SK-N-SH treated with all-trans-retinoic acid at 6 μM for 48 hours (cell line): Measurements from ENCODE around the gene KIFAP3.

Source experiments
- ARNTL ChIP-seq: fragments of 450-650 bp; formaldehyde crosslinking; IDR thresholded peaks from 2 replicates; pipeline ENCODE4 v1.5.0; 2020; ENCODE audit warnings: low read depth, mild to moderate bottlenecking, moderate library complexity, borderline replicate concordance
- BACH2 ChIP-seq: fragments of 250-450 bp; sonication (Bioruptor Pico); IDR thresholded peaks from 2 replicates; pipeline ENCODE4 v1.9.0; 2021; ENCODE audit warnings: mild to moderate bottlenecking, borderline replicate concordance
- ISL1 ChIP-seq: fragments of 250-450 bp; sonication (Bioruptor Pico); IDR thresholded peaks from 2 replicates; pipeline ENCODE4 v2.1.2; 2022; ENCODE audit warnings: mild to moderate bottlenecking, moderate library complexity
- OSR1 ChIP-seq: fragments of 250-450 bp; sonication (Bioruptor Pico); IDR thresholded peaks from 2 replicates; pipeline ENCODE4 v1.8.0; 2022; ENCODE audit warnings: moderate library complexity, mild to moderate bottlenecking, inconsistent platforms
- TCF4 ChIP-seq: fragments of 250-450 bp; sonication (Bioruptor Pico); IDR thresholded peaks from 2 replicates; pipeline ENCODE4 v1.8.0; 2021; ENCODE audit warnings: mild to moderate bottlenecking, moderate library complexity, borderline replicate concordance
- TOX ChIP-seq: fragments of 250-450 bp; sonication (Bioruptor Pico); IDR thresholded peaks from 2 replicates; pipeline ENCODE4 v1.8.0; 2021; ENCODE audit warnings: mild to moderate bottlenecking, moderate library complexity, borderline replicate concordance
- ZC3H10 ChIP-seq: fragments of 250-450 bp; sonication (Bioruptor Pico); IDR thresholded peaks from 2 replicates; pipeline ENCODE4 v1.5.1; 2021; ENCODE audit warnings: mild to moderate bottlenecking, moderate library complexity
- ZNF70 ChIP-seq: fragments of 450-650 bp; formaldehyde crosslinking; IDR thresholded peaks from 2 replicates; pipeline ENCODE4 v1.5.0; 2020; ENCODE audit warnings: mild to moderate bottlenecking, moderate library complexity
- TF ChIP-seq, protein P1 (sequence below): fragments of 250-450 bp; sonication (Bioruptor Pico); IDR thresholded peaks from 2 replicates; pipeline ENCODE4 v1.5.1; 2020; ENCODE audit warnings: low read depth, mild to moderate bottlenecking, moderate library complexity

GRCh38 chr1:169999761-170000160 is 74.7 kb downstream of the KIFAP3 start:
- no peak for TF ChIP-seq OSR1 (CRISPR knock-in tag)
- no peak for TF ChIP-seq TCF4 (CRISPR knock-in tag)
- TF ChIP-seq ARNTL (CRISPR knock-in tag) = no peak
- TF ChIP-seq, protein P1, sequence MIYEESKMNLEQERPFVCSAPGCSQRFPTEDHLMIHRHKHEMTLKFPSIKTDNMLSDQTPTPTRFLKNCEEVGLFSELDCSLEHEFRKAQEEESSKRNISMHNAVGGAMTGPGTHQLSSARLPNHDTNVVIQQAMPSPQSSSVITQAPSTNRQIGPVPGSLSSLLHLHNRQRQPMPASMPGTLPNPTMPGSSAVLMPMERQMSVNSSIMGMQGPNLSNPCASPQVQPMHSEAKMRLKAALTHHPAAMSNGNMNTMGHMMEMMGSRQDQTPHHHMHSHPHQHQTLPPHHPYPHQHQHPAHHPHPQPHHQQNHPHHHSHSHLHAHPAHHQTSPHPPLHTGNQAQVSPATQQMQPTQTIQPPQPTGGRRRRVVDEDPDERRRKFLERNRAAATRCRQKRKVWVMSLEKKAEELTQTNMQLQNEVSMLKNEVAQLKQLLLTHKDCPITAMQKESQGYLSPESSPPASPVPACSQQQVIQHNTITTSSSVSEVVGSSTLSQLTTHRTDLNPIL (CRISPR knock-in tag) = no peak
- no peak for TF ChIP-seq TOX
- no peak for TF ChIP-seq BACH2 (CRISPR knock-in tag)
- no peak for TF ChIP-seq ZC3H10
- TF ChIP-seq ZNF70 (CRISPR knock-in tag) = no peak
- TF ChIP-seq ISL1 (CRISPR knock-in tag) = no peak
